IPS-NIHi7 (cell line): ENCODE measurements around the gene STAC.
"Not testable (repeated sequence)": the region's sequence is repeated elsewhere in the genome, so short reads cannot be mapped to it uniquely, and the experiment has no call there.

Experiments used
- DNase-seq: peaks from one replicate; pipeline ENCODE4 v3.0.0; 2012; ENCODE audit warnings: mixed read lengths; ENCODE audit errors: extremely low spot score

STAC gene

DNA sequence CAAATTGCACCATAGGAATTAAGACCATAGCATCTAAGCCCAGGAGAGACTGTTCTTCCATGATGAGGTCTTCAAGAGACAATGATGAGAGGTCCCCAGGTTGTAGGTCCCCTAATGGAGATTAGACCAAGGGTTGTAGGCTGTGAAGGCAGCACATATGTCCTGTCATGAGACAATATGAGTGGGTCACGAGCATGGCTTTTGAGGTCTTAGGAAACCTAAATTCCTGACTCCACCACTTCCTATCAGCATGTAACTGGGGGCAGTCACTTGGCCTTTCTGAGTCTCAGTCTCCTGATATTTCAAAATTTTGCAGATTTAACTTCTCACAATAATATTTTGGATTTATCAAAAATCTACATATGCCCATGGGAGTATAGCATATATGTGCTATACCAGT, 31.3 kb downstream of the STAC start:
- no peak for DNase-seq

DNA sequence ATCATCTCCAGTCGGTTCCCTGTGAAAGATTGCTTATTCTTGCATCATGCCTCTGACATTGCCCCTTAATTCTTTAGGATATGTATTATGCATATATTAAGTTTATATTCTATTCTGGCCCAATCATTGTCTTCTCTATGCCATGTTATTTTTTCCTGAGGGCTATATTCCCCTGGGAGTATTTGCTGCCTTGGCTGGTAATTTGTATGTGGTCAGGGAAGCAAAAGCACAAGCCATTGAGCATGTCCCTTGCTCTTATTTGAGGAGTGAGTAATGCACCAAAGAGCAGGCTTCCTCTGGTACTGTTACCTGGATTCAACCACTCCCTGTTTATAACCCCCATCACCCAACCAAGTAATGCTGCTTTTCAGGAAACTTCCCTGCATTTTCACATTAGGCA, 36.3 kb downstream of the STAC start:
- no peak for DNase-seq

DNA sequence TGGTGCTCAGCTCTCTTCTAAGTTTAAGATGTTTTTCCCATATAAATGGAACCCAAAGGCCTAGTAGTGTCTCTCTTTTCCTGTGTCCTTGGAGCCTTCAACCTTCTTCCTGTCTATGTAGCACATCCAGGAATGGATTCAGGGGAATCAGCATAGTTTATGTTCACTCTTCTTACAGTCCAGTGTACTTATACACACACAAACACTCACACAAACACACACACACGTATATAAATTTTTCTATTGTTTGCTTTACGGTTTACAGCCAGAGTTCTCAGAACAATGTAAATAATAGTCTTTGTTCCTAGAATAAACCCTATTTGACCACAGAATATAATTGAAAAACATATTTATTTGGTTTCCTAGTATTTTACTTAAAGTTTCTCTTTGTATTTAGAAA, 36.9 kb downstream of the STAC start:
- DNase-seq, result no peak

DNA sequence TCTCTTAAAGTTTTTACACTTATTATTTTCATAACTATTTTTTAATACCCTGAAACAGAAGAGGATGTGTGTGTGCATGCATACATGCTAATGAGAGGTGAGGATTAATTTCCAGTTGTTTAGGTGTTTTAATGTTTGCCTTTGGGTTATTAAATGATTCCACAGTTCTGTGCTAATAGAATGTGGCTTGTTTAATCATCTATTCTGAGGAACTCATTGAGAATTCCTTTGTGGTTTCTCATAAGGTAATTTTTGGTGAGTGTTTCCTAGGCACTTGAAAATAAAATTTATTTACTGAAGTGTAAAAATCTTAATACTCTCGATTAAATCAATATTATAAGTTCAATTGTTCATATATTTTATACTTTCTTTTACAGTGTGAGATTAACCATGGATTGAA, 38.0 kb downstream of the STAC start:
- DNase-seq, result no peak

DNA sequence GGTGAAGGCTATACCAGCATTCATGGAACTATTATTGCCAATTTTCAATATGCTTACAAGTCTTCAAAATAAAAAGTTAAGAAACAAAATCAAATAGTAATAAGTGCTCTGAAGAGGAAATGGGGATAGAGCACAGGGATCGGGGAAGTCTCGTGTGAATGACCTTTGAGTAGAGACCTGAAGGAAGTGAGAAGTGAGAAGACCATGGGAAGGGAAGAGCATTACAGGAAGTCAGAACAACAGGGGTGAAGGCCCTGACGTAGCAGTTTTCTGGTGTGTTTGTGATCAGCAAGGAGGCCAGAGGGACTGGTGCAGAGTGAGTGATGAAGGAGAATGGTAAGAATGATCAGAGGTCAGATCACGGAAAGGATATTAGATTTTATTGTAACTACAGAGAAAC, 48.1 kb downstream of the STAC start:
- DNase-seq, result no peak

DNA sequence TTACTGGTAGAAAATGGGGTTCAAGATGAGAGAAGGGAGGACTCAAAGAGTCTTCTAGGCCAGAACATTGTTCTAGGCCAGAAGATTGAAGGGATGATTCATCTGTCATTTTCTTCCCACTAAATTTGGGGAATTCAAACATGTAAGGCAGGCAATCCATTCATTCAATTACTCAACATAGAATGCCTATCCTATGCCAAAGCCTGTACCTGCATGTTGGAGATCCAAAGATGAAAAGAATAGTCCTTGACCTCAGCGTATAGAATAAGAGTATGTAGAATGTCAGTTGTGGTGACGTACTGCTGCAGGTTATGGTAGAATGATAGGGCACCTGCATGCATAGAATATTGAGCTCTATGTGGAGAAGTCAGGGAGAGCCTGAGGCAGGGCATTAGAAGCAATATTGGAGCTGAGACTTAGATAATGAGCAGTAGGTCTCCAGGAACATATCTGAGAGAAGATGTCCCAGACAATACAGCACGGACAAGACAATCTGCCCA, 49.7 kb downstream of the STAC start:
- DNase-seq, result no peak

DNA sequence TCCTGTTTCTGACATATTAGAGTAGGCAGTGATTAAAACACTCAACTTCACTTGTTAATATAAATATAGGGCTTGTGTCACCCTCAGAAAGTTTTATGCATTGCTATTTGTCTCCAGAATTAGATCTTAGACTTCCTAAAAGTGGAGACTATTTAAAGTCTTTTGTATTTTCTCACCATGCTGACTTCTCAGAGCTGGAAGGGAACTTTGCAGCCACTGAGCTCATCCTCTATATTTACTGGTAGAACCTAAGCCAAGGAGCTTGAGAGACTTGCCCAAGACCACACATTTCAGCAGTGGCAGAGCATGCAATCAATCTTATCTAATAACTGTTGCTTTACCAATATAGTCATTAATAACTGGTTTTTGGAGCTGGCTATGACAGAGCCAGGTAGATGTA, 53.2 kb downstream of the STAC start:
- no peak for DNase-seq

DNA sequence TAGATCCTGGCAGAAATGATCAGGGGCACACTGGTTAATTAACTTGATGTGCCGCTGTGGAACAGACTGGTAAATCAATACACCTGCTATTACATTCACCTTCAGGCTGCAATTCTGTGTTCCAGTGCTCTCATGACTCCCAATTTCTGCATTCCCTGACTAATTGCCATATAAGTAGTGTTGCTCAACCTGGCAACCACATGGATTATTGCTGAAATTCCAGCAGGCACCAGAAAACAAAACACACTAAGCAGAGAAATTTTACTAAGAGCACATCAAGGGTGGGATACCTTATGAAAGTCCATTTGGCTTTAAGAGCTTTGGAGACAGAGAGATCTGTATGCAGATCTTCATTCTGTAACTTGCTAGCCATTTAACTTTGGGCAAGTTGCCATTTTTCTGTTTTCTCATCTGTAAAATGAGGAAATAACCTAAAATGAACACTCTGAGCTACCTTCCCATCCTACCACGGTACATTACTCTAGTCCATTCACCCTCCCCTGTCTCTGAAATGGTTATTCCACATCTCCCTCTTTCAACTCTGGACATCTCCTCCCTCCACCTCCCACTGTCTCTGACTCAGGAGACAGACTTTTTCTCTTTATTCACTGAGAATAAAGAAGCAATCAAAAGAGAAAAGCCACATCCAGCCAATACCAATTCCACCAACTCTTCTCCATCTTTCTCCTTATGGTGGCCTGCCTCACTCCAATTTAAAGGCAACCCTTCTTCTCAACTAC, 54.6 kb downstream of the STAC start:
- DNase-seq, result no peak

DNA sequence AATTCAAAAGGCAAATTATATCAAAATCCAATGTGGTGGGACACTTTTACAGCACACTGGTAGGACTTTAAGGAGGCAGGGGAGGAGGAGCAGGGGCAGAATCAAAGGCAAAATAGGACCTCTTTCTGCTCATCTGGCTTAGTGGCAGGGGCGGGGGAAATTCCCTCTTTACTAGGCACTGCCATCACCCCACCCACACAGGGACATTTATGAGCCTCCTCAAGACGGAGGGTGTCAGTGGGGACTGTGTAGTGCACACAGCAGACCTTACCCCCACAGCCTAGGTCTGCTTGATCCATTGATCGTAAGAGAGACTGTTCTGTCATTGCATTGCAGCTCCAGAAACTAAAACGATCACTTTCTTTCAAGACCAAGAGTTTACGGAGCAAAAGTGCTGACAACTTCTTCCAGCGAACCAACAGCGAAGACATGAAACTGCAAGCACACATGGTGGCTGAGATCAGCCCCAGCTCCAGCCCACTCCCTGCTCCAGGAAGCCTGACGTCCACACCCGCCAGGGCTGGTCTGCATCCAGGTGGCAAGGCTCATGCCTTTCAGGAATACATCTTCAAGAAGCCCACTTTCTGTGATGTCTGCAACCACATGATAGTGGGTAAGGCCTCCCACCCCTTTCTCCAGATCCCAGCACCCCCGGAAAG, 62.9 kb downstream of the STAC start:
- no peak for DNase-seq

DNA sequence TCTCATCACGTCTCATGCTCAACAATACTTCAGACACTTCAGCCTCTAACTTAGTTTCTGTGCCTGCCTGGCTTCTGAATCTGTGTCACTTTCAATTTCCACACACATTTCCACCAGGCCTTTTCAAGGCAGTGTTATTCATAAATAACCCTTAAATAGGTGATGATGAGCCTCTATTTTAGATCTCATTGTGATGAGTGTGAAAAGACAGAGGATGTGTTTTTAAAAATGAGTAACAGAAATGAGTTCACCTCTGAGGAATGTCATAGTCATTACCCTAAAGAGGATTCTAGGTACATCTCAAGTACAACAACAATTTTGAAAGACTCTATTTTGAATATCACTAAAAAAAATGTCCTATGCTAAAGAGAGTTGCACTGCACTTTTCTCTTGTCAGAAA, 64.6 kb downstream of the STAC start:
- no peak for DNase-seq

DNA sequence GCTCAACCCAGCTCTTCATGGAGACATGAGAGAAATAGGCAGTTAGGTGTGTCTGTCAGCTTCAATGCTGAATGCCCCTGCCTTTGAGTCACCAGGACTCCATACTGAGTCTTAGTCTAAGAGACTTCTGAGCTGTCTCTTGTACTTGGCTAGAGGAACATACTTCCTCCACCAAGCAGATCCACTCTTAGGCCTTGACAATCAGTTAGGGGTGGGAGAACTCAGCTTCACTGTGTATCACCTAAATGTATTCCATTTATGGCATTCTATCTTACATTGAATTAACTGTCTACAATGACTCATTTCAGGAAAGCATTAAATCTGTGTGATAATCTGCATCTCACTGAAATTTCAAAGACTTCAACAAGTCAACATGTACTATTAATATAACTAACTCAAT, 66.0 kb downstream of the STAC start:
- no peak for DNase-seq

DNA sequence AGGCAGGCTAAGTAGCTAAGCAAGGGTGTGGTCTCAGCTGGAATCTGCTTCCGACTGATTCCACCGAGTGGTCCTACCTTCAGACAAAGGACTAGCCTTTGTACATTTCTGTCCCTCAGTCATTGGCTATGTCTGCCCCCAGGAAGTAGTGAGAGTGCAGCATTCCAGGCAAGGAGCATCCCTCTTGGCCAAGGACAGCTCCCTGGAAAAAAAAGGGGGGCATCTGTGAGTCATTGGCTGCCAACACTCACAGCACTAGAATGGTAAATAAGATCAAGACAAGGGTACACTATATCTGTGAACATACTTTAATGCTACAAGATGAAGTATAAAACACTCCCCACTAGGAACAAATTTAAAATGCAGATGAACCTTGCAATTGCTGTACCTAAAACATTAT, 66.8 kb downstream of the STAC start:
- DNase-seq, result no peak

DNA sequence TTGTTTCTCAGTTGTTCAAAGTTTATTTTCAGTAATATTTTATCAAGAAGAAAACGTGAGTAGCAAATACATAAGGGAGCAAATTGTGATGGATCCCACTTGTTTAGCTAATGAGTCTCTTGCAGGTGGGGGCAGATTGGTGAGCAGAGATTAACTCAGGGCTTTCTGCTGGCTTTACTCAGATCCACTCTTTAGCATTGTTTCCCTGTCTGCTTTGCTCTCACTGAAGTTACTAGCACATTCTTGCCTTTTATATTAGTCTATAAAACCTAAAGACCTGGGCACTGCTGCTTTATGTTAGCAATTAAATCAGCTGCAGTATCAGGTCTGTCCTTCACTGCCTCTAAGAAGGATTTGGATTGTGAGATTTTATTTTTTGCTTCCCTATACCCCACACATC, 71.5 kb downstream of the STAC start:
- no peak for DNase-seq

DNA sequence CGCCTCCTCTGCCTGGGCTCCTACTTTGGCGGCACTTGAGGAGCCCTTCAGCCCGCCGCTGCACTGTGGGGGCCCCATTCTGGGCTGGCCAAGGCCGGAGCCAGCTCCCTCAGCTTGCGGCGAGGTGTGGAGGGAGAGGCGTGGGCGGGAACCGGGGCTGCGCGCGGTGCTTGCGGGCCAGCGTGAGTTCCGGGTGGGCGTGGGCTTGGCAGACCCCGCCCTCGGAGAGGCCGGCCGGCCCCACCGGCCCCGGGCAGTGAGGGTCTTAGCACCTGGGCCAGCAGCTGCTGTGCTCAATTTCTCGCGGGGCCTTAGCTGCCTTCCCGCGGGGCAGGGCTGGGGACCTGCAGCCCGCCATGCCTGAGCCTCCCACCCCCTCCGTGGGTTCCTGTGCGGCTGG, 72.9 kb downstream of the STAC start:
- DNase-seq, result not testable (repeated sequence)

DNA sequence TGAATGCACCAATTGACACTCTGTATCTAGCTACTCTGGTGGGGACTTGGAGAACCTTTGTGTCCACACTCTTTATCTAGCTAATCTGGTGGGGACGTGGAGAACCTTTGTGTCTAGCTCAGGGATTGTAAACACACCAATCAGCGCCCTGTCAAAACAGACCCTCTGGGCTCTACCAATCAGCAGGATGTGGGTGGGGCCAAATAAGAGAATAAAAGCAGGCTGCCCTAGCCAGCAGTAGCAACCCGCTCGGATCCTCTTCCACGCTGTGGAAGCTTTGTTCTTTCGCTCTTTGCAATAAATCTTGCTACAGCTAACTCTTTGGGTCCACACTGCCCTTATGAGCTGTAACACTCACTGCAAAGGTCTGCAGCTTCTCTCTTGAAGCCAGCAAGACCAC, 73.6 kb downstream of the STAC start:
- not testable (repeated sequence) for DNase-seq

DNA sequence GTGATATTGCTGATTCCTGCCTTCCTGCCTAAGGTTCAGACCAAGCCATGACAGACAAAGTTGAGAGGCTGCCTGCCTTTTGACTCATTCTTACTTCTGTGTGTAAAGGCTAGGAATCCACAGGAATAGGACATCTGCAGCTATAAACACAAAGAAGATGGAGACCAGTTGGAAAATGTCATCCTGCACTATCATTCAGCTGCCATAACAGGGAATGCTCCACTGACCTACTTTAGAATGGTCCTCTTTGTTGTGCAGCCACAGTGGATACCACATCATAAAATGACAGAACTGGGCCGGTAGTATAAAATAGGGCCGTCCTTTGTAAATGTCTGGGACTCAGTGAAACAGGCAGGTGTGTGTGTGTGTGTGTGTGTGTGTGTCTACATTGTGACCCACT, 75.1 kb downstream of the STAC start:
- DNase-seq, result no peak

DNA sequence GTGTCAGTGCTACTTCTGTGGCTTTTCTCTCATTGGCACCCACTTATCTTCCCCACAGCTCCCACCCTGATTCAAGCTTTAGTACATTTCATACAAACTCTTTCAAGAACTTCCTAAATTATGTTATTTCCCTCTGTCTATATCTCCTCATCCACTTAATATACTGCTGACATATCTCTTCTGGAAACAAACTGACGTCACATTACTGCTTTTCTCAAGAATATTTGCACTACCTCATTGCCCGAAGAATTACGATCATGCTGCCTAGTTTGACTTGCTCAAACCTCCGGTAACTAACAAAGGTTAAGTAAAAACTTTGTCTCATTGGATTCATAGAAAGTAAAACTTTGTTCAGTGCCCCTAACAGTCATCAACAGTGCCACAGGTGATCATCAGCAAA, 76.5 kb downstream of the STAC start:
- no peak for DNase-seq

DNA sequence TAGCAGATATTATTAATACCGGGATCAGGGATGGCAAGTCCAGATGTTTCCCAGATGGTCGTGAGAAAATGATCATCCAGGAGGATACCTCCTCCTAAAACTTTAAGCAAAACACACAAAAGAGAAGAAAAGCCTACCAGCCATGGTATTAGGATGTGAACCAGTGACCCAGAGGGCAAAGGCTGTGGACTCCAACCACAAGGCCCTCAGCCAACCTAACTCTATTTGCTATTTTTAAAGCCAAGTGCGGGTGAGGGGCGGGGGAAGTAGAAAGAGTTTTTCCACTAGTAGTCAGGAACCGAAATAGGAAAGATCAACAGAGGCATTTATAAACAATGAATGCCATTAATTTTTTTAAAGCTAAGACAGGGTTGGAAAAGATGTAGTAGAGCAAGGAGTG, 77.4 kb downstream of the STAC start:
- DNase-seq, result no peak

DNA sequence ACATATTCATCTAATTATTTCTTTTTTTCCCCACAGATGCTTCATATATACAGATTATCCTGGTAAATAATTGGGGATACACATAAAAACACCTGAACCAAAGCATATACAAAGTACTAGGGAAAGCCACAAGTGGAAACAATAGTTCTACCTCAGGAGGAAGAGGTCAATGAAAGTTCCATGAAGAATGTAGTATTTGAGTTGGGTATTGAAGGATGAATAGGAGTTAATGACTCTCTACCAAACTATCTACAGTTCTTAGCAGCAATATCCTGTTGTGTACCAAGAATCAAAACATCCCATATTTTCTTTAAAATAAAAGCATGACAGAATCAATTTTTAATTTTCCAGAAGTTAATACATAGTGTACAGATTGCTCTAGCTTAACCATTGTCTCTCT, 78.9 kb downstream of the STAC start:
- no peak for DNase-seq

DNA sequence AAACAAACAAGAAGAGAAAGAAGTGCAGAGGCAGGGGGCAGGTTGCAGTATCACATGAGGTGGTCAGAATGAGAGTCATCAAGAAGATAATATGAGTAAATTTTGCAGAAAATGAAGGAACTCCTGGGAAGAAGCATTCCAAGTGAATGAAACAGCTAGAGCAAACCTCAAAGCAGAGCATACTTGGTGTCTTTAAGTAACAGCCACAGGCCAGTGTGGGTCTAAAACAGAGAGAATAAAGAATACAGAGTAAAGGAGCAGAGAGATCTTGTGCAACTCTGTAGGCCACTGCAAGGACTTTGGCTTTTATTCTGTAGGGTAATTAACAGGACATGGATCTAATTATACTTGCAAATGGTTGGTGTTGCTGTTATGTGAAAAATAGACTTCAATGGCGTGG, 81.3 kb downstream of the STAC start:
- no peak for DNase-seq

DNA sequence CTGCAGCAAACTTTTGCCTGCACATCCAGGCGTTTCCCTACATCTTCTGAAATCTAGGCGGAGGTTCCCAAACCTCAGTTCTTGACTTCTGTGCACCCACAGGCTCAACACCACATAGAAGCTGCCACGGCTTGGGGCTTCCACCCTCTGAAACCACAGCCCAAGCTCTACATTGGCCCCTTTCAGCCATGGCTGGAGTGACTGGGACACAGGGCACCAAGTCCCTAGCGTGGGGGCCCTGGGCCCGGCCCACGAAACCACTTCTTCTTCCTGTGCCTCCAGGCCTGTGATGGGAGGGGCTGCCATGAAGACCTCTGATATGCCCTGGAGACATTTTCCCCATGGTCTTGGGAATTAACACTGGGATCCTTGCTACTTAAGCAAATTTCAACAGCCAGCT, 91.7 kb downstream of the STAC start:
- not testable (repeated sequence) for DNase-seq

DNA sequence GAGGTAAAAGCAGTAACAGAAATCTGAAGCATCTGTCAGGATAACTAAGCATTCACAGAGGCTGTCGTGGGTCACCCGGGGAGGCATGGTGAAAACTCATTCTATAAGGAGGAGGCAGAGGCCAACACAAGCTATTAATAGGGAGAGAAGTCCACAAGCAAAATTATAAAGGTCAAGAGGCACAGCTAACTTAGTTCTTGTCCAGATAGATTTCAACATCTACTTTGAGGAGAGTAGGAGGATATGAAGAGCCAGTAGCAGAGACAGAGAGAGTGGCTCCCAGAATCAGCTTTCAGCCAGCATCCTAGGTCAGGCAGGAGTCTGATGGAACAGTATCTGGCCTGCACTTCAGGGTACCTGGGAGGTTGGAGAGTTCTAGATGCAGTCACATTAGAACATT, 95.3 kb downstream of the STAC start:
- DNase-seq, result no peak

DNA sequence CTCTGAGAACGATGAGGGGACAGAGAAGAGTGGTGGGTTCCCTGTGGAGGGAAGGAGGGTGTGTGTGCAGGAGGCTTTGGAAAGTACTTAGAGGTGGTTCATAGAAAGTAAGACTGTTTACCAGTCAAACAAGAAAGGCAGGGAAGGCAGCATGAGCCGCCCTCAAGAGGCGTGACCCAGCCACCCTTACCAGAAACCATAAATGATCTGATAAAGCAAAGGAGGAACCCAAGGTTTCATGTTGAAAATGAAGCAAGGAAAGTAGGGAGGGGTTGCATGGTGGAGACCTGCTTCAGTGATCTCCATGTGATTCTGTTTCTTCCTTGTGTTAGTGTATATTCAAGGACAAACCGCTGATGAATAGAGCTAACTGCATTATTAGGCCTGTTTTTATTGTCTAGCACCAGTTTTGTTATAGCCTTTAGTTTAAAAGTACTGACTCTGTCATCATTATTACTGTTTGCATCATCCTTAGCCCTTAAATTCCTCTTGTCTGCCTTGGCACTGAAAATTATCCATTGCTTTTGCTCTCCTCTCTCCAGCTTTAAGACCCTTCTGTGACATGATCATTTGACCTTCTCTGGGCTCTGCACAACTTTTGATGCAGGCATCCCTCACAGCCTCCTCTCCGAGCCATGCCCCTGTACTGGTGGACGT, 96.1 kb downstream of the STAC start:
- no peak for DNase-seq
